IMR-90 (cell line): ENCODE data around the gene DIAPH2.

Source experiments
- CEBPB ChIP-seq: IDR thresholded peaks from 2 replicates; pipeline ENCODE4 v1.6.1; 2012; ENCODE audit warnings: low read depth, low read length, improper control_type of control experiment
- CTCF ChIP-seq: conservative IDR thresholded peaks from 2 replicates; pipeline ENCODE4 v1.5.1; 2012; ENCODE audit warnings: mild to moderate bottlenecking, low read depth, low read length, improper control_type of control experiment
- MXI1 ChIP-seq: IDR thresholded peaks from 2 replicates; pipeline ENCODE4 v1.6.1; 2012; ENCODE audit warnings: low read depth, mild to moderate bottlenecking, low read length, moderate library complexity, borderline replicate concordance
- NFE2L2 ChIP-seq: fragments of 150-350 bp; IDR thresholded peaks from 2 replicates; pipeline ENCODE4 v1.6.1; 2016; ENCODE audit warnings: low read depth, mild to moderate bottlenecking, low read length
- POLR2A ChIP-seq: IDR thresholded peaks from 2 replicates; pipeline ENCODE4 v1.6.1; 2012; ENCODE audit warnings: mild to moderate bottlenecking, low read depth, low read length
- RAD21 ChIP-seq: IDR thresholded peaks from 2 replicates; pipeline ENCODE4 v1.6.1; 2012; ENCODE audit warnings: low read length, improper control_type of control experiment
- SMC3 ChIP-seq: fragments of 150-350 bp; IDR thresholded peaks from 2 replicates; pipeline ENCODE4 v1.6.1; 2016; ENCODE audit warnings: low read depth, mild to moderate bottlenecking, antibody characterized with exemption, low read length, moderate library complexity

- TF ChIP-seq CTCF (no peak), POLR2A (no peak), MXI1 (no peak), NFE2L2 (no peak), RAD21 (no peak), SMC3 (no peak), CEBPB (no peak)
Measured at GRCh38 chrX:96907516-96908272, 223.1 kb downstream of the DIAPH2 start.
